H1 (cell line): ENCODE data around the gene RSF1. TPM values are rescaled to one million over a fixed set of nuclear protein-coding genes. Genes with fewer than 3 reads are reported as not detected.
"Not testable (repeated sequence)": the region's sequence is repeated elsewhere in the genome, so short reads cannot be mapped to it uniquely, and the experiment has no call there.

Experiments
- CTCF ChIA-PET: fragments of 300-600 bp; sonication (Branson Sonifier 250); formaldehyde crosslinking; loops from one replicate; lab custom pipeline; 2021; ENCODE audit not compliant: partially characterized antibody; lab: Charles Lee
- POLR2A ChIA-PET: fragments of 300-600 bp; sonication (Branson Sonifier 250); formaldehyde crosslinking; loops from one replicate; lab custom pipeline; 2021; ENCODE audit warnings: inconsistent platforms; ENCODE audit not compliant: partially characterized antibody; lab: Charles Lee
- DNase-seq, 2 experiments: peaks; one replicate each; pipeline versions ENCODE4 v3.0.0 to v3.0.0-alpha.2; 2010 to 2022; ENCODE audit warnings: low spot score in 2 of 2, low read depth in 1 of 2, mixed read lengths in 1 of 2
- FAIRE-seq: peaks from 2 replicates; lab custom pipeline; 2011; peaks lifted over from hg19 to GRCh38; lab: Jason Lieb, UNC
- H2AFZ ChIP-seq: 2 replicates; pipeline ENCODE4 v1.8.1; 2012; ENCODE audit warnings: low read length, inconsistent platforms
- H2AK5ac ChIP-seq: 2 replicates; pipeline ENCODE4 v1.6.1; 2013; ENCODE audit warnings: low read depth, low read length
- H2BK120ac ChIP-seq: replicated peaks from 2 replicates; pipeline ENCODE3; 2013; ENCODE audit warnings: low read depth, low read length, inconsistent platforms
- H2BK12ac ChIP-seq: 2 replicates; pipeline ENCODE4 v1.6.1; 2013; ENCODE audit warnings: low read depth, low read length
- H2BK15ac ChIP-seq: 2 replicates; pipeline ENCODE4 v1.6.1; 2013; ENCODE audit warnings: low read length
- H2BK20ac ChIP-seq: 2 replicates; pipeline ENCODE4 v1.6.1; 2013; ENCODE audit warnings: low read length
- H2BK5ac ChIP-seq: 2 replicates; pipeline ENCODE4 v1.6.1; 2013; ENCODE audit warnings: low read depth, low read length
- H3K14ac ChIP-seq: 2 replicates; pipeline ENCODE4 v1.6.1; 2013; ENCODE audit warnings: inconsistent platforms; ENCODE audit not compliant: insufficient read length
- H3K18ac ChIP-seq: 2 replicates; pipeline ENCODE4 v1.6.1; 2013; ENCODE audit warnings: low read length; ENCODE audit errors: extremely low read depth
- H3K23ac ChIP-seq: 2 replicates; pipeline ENCODE4 v1.6.1; 2013; ENCODE audit warnings: inconsistent platforms; ENCODE audit not compliant: insufficient read length
- H3K23me2 ChIP-seq: 2 replicates; pipeline ENCODE4 v1.6.1; 2013; ENCODE audit warnings: low read depth, low read length
- H3K27ac ChIP-seq: 2 replicates; pipeline ENCODE4 v1.6.1; 2011; ENCODE audit warnings: low read depth, low read length, inconsistent platforms
- H3K27me3 ChIP-seq, 4 experiments: replicated peaks in 1 of 4; 1 replicate in 1 of 4; 2 replicates in 3 of 4; pipeline versions ENCODE4 v1.6.1 to v1.8.1; 2011 to 2013; ENCODE audit warnings: low read length in 3 of 4, mild to moderate bottlenecking in 3 of 4, inconsistent platforms in 2 of 4, mixed read lengths in 2 of 4, moderate library complexity in 1 of 4; ENCODE audit not compliant: control insufficient read depth in 3 of 4, insufficient read depth in 3 of 4; ENCODE audit errors: extremely low read depth in 1 of 4
- H3K36me3 ChIP-seq, 4 experiments: 2 replicates each; pipeline versions ENCODE4 v1.6.1 to v1.8.1; 2011 to 2013; ENCODE audit warnings: mild to moderate bottlenecking in 4 of 4, low read length in 3 of 4, moderate library complexity in 2 of 4, control low read depth in 1 of 4, inconsistent platforms in 1 of 4; ENCODE audit not compliant: insufficient read depth in 4 of 4, control insufficient read depth in 2 of 4
- H3K4ac ChIP-seq: replicated peaks from 2 replicates; pipeline ENCODE3; 2013; ENCODE audit warnings: low read length, low read depth, mixed read lengths, inconsistent platforms; ENCODE audit not compliant: insufficient read length
- H3K4me1 ChIP-seq, 4 experiments: replicated peaks in 1 of 4; 1 replicate in 1 of 4; 2 replicates in 3 of 4; pipeline versions ENCODE4 v1.6.1 to v1.8.1; 2011 to 2013; ENCODE audit warnings: low read length in 3 of 4, inconsistent platforms in 2 of 4, mixed read lengths in 1 of 4; ENCODE audit not compliant: insufficient read depth in 4 of 4, control insufficient read depth in 3 of 4
- H3K4me2 ChIP-seq, 2 experiments: 2 replicates each; pipeline versions ENCODE4 v1.6.1 to v1.8.1; 2011 to 2013; ENCODE audit warnings: low read depth in 2 of 2, low read length in 2 of 2, control low read depth in 1 of 2, inconsistent platforms in 1 of 2, mild to moderate bottlenecking in 1 of 2; ENCODE audit not compliant: insufficient read depth in 1 of 2
- H3K4me3 ChIP-seq, 4 experiments: fragments of 200-600, 300-600 bp in 1 of 4; sonication (generic), shearing (Covaris generic), sonication (Bioruptor Twin) in 1 of 4; 2 replicates each; pipeline versions ENCODE4 v1.5.1 to v1.8.1; 2011 to 2016; ENCODE audit warnings: low read length in 4 of 4, low read depth in 3 of 4, control low read depth in 2 of 4, inconsistent platforms in 2 of 4, mild to moderate bottlenecking in 2 of 4, mixed read lengths in 1 of 4, moderate library complexity in 1 of 4; ENCODE audit not compliant: insufficient read depth in 2 of 4; ENCODE audit errors: extremely low read depth in 1 of 4
- H3K56ac ChIP-seq: replicated peaks from 2 replicates; pipeline ENCODE3; 2013; ENCODE audit warnings: low read depth, mild to moderate bottlenecking, mixed read lengths, low read length, inconsistent platforms; ENCODE audit not compliant: insufficient read length
- H3K79me1 ChIP-seq: 2 replicates; pipeline ENCODE4 v1.6.1; 2013; ENCODE audit warnings: low read depth, low read length, control low read depth
- H3K79me2 ChIP-seq, 2 experiments: 2 replicates each; pipeline versions ENCODE4 v1.6.1 to v1.8.1; 2012 to 2013; ENCODE audit warnings: low read length in 2 of 2, mild to moderate bottlenecking in 2 of 2, inconsistent platforms in 1 of 2; ENCODE audit not compliant: insufficient read depth in 2 of 2, control insufficient read depth in 1 of 2
- H3K9ac ChIP-seq, 4 experiments: replicated peaks in 1 of 4; 1 replicate in 1 of 4; 2 replicates in 3 of 4; pipeline versions ENCODE4 v1.6.1 to v1.8.1; 2011 to 2013; ENCODE audit warnings: low read depth in 3 of 4, low read length in 3 of 4, control low read depth in 2 of 4, mild to moderate bottlenecking in 2 of 4, moderate library complexity in 2 of 4, inconsistent platforms in 1 of 4; ENCODE audit errors: extremely low read depth in 1 of 4
- H3K9me3 ChIP-seq, 2 experiments: 2 replicates each; pipeline versions ENCODE4 v1.6.1 to v1.8.1; 2012 to 2013; ENCODE audit warnings: mild to moderate bottlenecking in 2 of 2, moderate library complexity in 2 of 2, control low read depth in 1 of 2, inconsistent platforms in 1 of 2, low read depth in 1 of 2, low read length in 1 of 2, mixed read lengths in 1 of 2; ENCODE audit not compliant: insufficient read depth in 2 of 2
- H4K20me1 ChIP-seq, 2 experiments: replicated peaks in 1 of 2; 2 replicates each; pipeline versions ENCODE3 to v1.8.1; 2011 to 2013; ENCODE audit warnings: inconsistent platforms in 2 of 2, low read length in 2 of 2, mild to moderate bottlenecking in 1 of 2; ENCODE audit not compliant: insufficient read depth in 2 of 2, control insufficient read depth in 1 of 2
- H4K5ac ChIP-seq: 2 replicates; pipeline ENCODE4 v1.6.1; 2013; ENCODE audit warnings: low read length, low read depth, mixed read lengths, inconsistent platforms; ENCODE audit not compliant: insufficient read length
- H4K8ac ChIP-seq: 2 replicates; pipeline ENCODE4 v1.8.0; 2013; ENCODE audit warnings: mild to moderate bottlenecking, moderate library complexity, low read length, inconsistent platforms; ENCODE audit not compliant: insufficient read depth; ENCODE audit errors: extremely low read depth
- H4K91ac ChIP-seq: replicated peaks from 2 replicates; pipeline ENCODE3; 2013; ENCODE audit warnings: low read length, mixed read lengths, inconsistent platforms; ENCODE audit not compliant: insufficient read length
- WGBS, 2 experiments: shearing (Covaris generic) in 1 of 2; methylation state at CpG; one replicate each; pipeline versions ENCODE4 v1.1.6 to v1.1.7; 2013 to 2015; ENCODE audit warnings: low lambda C conversion rate in 2 of 2, mixed read lengths in 2 of 2, inconsistent platforms in 1 of 2, low coverage in 1 of 2, missing lambda C conversion rate in 1 of 2; ENCODE audit not compliant: insufficient replicate concordance in 2 of 2, insufficient coverage in 1 of 2, insufficient read length in 1 of 2; ENCODE audit errors: extremely low coverage in 1 of 2, missing lambda C conversion rate in 1 of 2; 5-methylcytosine and 5-hydroxymethylcytosine counted together
- polyA plus RNA-seq, 7 experiments: library from polyadenylated mRNA; depleted of rRNA in 3 of 7; stranded (reverse) in 5 of 7; unstranded in 2 of 7; fragments of >200 nt in 5 of 7; fragments of 200-250 nt in 2 of 7; gene quantifications; 1 replicate in 5 of 7; 2 replicates in 1 of 7; 4 replicates in 1 of 7; pipeline versions ENCODE4 v1.2.1 to v1.2.3, GENCODE V29; 2011 to 2013; ENCODE audit warnings: missing spikeins in 2 of 7, mixed read lengths in 2 of 7
- total RNA-seq: library from RNA; stranded (reverse); fragmentation: NEBNext Ultra II Directional; extraction: Animal tissue kit (Norgen Biotek cat#: 25700); gene quantifications from 2 replicates; pipeline ENCODE4 v1.2.1, GENCODE V29; 2021

The RSF1 gene
- total and polyA plus RNA-seq, 2 of the 8 experiments (the other 6 are each of a cell fraction or from before 2014, with no cell fraction given) = 17.8 to 87.9 TPM

- H3K27me3 ChIP-seq, H2AK5ac ChIP-seq, H3K79me1 ChIP-seq, H2BK5ac ChIP-seq, DNase-seq, H4K5ac ChIP-seq, H4K20me1 ChIP-seq, FAIRE-seq, H3K4ac ChIP-seq, H2AFZ ChIP-seq, H3K36me3 ChIP-seq, POLR2A ChIA-PET, H2BK12ac ChIP-seq, H2BK20ac ChIP-seq, H2BK120ac ChIP-seq, H4K8ac ChIP-seq, H3K9ac ChIP-seq, H3K56ac ChIP-seq, H3K23me2 ChIP-seq, H3K18ac ChIP-seq, H3K27ac ChIP-seq, H4K91ac ChIP-seq, H3K4me1 ChIP-seq, H3K23ac ChIP-seq, H3K9me3 ChIP-seq, H3K4me3 ChIP-seq, H3K4me2 ChIP-seq, H3K14ac ChIP-seq, H2BK15ac ChIP-seq: not testable (repeated sequence)
- CTCF ChIA-PET = interaction anchor here (0.5 to 2.7 kb wide), 3 partner anchors 15 to 1911 kb away, joined by 3 to 13 read pairs (median 3); no protein-coding TSS in a partner anchor
- 92% methylated on average over 5 of the region's 5 CpGs; no CpG with 5 or more reads in 1 of the 2 experiments for WGBS, 2 experiments
- H3K79me2 ChIP-seq = peaks cover 16 to 78% of the 10 kb centered on the region in 2 experiments
These were observed 186.6 kb downstream of the RSF1 start for GRCh38 chr11:77633926-77634325.
